RWPE2 (cell line): ENCODE measurements around the gene BRME1.

Source experiments
- ATAC-seq: fragments of 200-7000 bp; cut with Tn5 transposase; 3 replicates; pipeline ENCODE4 v1.9.1; 2021; ENCODE audit warnings: low read depth
- DNase-seq: peaks from one replicate; pipeline ENCODE4 v3.0.0-alpha.2; 2020; ENCODE audit warnings: low spot score
- H3K27ac ChIP-seq: fragments of 450-650 bp; 2 replicates; pipeline ENCODE4 v1.5.1; 2017; ENCODE audit warnings: mild to moderate bottlenecking; ENCODE audit not compliant: poor library complexity, severe bottlenecking
- H3K27me3 ChIP-seq: fragments of 250-450 bp; sonication (Bioruptor Pico); 2 replicates; pipeline ENCODE4 v1.5.1; 2021; ENCODE audit warnings: mild to moderate bottlenecking, moderate library complexity; ENCODE audit not compliant: insufficient read depth, poor library complexity, severe bottlenecking
- H3K36me3 ChIP-seq: fragments of 250-450 bp; sonication (Bioruptor Pico); 2 replicates; pipeline ENCODE4 v1.5.1; 2020; ENCODE audit warnings: low read depth, mild to moderate bottlenecking, moderate library complexity
- H3K4me1 ChIP-seq: fragments of 250-450 bp; sonication (Bioruptor Pico); 2 replicates; pipeline ENCODE4 v1.5.1; 2021; ENCODE audit warnings: mild to moderate bottlenecking, moderate library complexity; ENCODE audit not compliant: insufficient read depth, poor library complexity, severe bottlenecking
- H3K4me3 ChIP-seq: fragments of 250-450 bp; sonication (Bioruptor Pico); 2 replicates; pipeline ENCODE4 v1.5.1; 2021; ENCODE audit warnings: mild to moderate bottlenecking, moderate library complexity; ENCODE audit not compliant: severe bottlenecking
- H3K9me3 ChIP-seq: fragments of 250-450 bp; sonication (Bioruptor Pico); 2 replicates; pipeline ENCODE4 v1.5.1; 2021; ENCODE audit warnings: mild to moderate bottlenecking, moderate library complexity; ENCODE audit not compliant: severe bottlenecking
- CTCF ChIP-seq: fragments of 450-650 bp; IDR thresholded peaks from one replicate; pipeline ENCODE4 v1.5.1; 2017; ENCODE audit warnings: mild to moderate bottlenecking, moderate library complexity; ENCODE audit not compliant: poor library complexity, severe bottlenecking

Gene BRME1

DNA sequence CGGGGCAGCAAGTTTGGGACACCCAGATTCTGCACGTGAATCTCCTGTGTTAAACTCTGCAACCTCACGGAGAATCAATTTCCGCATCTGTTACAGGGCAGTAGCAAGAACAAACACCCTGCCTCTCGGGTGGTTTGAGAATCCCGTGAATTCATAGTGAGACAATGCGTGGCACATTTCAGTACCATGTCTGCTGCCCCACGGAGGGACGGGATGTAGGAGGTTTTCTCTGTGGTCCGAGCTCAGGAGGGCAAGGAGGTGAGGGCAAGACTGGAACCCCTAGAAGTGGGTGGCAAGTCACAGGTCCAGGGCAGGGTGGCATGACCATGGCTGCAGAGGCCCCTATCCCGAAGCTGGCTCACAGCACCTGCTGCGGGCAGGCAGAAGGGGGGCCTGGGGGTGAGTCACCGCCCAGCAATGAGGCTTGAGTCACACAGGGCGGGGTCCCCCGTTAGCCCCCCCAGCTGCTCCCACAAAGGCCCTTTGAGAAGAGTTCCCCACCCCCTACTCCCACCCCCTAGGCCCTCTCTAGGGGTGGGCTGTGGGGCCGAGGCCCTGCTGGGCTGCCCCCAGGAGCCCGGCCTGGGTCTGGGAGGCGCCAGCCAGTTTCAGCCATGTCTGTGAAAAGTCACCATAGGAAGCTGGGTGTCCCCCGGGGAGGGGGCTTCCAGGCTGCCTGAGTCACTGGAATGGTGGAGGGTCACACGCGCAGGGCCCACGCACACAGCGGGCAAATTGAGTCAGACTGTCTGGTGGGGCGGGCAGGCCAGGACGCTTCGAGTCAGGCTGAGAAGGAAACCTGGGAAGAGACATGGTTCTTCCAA, 54.8 kb downstream of the BRME1 start:
- Histone ChIP-seq H3K36me3 (no peaks in the 10 kb centered on the region), H3K27ac (peak overlapping the region; percentile 98), H3K27me3 (no peaks in the 10 kb centered on the region), H3K4me3 (peak overlapping the region; percentile 17), H3K9me3 (no peaks in the 10 kb centered on the region), H3K4me1 (peaks cover 47% of the 10 kb centered on the region)
- peak; percentile 93 for DNase-seq
- no peak for TF ChIP-seq CTCF
- ATAC-seq = peak; percentile 53

DNA sequence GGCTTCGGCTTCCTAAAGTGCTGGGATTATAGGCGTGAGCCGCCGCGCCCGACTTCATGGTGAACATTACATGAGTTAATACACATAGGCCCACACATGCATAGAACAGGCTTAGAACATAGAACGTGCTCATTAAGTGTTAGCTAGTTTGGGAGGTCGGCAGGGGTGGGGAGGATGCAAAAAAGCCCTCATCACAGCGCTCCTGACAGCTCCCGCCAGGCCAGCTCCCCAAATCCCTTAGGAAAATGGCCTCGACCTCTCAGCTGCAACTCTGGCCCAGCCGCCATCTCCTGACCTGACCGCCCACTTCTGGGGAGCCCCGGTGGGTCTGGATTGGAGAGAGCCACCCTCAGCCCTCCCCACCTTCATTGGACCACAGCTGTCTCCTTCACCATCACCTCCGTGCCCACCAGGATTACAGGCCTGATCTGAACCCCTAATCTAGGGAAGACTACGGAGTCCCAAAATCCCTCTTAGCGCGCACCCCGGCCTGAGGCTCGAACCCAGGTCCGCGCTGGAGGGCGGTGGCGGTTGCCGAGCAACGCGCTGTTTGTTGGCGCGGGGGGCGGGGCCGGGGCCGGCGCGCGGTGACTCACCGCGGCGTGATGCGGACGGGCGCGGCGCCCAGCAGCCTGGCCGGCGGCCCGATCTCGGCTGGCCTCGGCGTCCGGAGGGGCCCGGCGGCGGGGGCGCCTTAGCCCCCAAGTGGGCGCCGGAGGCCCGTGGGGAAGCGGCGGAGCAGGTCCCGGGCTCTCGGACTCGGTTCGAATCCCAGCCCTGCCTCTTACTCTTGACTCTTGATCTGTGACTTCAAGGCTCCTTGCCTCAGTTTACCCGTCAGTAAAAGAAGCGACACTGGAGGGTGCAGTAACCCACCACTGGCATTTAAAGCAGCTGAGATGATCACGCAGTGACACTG, 55.7 kb downstream of the BRME1 start:
- H3K4me1 ChIP-seq = peaks cover 47% of the 10 kb centered on the region
- H3K27ac ChIP-seq = peak overlapping the region; percentile 98
- TF ChIP-seq CTCF = no peak

DNA sequence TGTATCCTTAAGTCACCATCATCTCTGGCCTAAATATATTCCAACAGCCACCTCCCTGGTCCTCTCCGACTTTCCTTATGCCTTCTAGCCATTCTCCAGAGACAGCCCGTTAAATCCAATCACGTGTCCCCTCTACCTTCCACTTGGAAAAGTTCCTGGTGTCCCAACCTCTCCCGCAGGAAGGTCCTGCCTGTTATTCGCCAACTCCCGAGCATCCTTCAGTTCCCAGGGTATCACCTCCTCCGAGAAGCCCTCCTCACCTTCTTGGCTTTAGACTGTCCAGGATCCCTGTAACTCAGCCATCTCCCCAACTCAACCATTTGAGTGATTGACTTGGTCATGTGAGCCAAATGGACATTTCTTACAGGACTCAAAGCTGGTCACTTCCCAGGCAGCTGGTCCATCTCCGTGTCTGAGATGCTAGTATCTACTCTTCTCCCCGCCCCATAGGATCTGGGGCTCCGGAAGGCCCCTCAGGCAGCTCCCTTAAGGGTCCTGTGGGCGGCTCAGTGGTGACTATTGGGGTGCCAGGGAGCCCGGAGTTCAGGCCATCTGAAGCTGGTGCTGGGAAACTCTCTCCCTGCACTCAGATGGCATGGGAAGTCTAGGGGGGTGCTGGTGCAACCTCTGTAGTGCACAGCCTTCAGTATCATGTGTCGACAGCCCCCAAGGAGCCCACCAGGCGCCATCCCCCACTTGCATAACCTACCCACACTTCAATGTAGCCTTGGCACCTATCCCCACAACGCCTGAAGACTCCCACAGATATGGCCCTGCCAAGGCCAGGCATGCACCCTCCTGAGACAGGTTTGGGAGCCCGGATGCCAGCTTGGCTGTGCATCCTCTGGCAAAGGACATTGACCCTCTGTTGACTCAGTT, 56.9 kb downstream of the BRME1 start:
- DNase-seq = no peak
- H3K4me1 ChIP-seq = peaks cover 54% of the 10 kb centered on the region
- no peak overlapping the region for H3K4me3 ChIP-seq
- H3K9me3 ChIP-seq = no peaks in the 10 kb centered on the region
- no peak for TF ChIP-seq CTCF
- H3K36me3 ChIP-seq = no peaks in the 10 kb centered on the region
- H3K27ac ChIP-seq = peak overlapping the region; percentile 98
- H3K27me3 ChIP-seq = no peaks in the 10 kb centered on the region
- ATAC-seq = no peak

More for the DNA sequence above, 55.7 kb downstream of the BRME1 start:
- DNase-seq = no peak
- no peak for ATAC-seq
- Histone ChIP-seq H3K27me3 (no peaks in the 10 kb centered on the region), H3K36me3 (no peaks in the 10 kb centered on the region), H3K9me3 (no peaks in the 10 kb centered on the region), H3K4me3 (peak overlapping the region; percentile 17)

DNA sequence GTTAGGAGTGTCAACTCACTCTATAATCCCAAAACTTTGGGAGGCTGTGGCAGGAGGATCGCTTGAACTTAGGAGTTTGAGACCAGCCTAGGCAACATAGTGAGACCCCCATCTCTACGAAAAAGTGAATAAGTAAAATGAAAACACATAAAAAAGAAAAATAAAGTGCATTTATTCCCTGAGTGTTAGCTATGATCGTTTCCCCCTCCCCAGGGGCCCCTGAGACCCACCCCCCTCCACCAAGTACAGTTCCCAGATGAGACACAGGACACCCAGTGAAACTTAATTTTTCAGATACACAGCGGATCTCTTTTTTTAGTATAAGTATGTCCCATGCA, 57.6 kb downstream of the BRME1 start:
- Histone ChIP-seq H3K9me3 (no peaks in the 10 kb centered on the region), H3K4me1 (peaks cover 55% of the 10 kb centered on the region), H3K4me3 (no peak overlapping the region), H3K36me3 (no peaks in the 10 kb centered on the region), H3K27ac (peak overlapping the region; percentile 98), H3K27me3 (no peaks in the 10 kb centered on the region)
- no peak for TF ChIP-seq CTCF
- no peak for ATAC-seq
- DNase-seq = no peak
